Stimulated activated naive CD4-positive, alpha-beta T cell (primary cell): ENCODE data around the gene PDE9A.

Experiments
- DNase-seq, 6 experiments: peaks; one replicate each; lab custom pipeline; 2025; lab: John Stamatoyannopoulos, UW

The PDE9A gene

DNA sequence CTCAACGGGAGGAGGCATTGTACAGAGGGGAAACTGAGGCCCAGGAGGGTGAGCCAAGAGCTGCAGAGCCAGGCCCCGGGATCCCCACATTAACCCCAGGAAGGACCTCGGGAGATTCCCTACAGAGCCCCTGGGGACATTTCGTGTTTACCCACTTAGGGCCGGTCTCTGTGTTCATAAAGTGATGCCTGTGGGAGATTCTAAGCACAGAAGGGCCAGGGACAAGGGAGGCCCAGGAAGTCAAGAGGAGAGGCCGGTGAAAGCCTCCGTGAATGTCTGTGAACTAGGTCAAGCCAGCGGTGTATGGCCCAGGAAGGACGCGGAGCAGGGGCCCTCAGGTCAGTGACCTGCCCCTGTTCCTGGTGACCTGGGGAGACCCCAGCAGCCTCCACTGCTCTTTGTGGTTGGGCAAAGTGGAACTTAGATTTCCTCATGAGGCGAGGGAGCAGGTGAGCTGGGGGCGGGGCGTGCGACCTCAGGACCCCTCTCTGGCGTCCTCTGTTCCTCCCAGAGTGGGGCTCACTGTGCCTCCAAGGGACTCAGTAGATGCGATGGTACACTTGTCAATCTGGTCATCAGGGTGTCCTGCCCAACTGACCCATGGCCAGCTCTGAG lies 34.9 kb downstream of the PDE9A start:
- DNase-seq, result no peak

DNA sequence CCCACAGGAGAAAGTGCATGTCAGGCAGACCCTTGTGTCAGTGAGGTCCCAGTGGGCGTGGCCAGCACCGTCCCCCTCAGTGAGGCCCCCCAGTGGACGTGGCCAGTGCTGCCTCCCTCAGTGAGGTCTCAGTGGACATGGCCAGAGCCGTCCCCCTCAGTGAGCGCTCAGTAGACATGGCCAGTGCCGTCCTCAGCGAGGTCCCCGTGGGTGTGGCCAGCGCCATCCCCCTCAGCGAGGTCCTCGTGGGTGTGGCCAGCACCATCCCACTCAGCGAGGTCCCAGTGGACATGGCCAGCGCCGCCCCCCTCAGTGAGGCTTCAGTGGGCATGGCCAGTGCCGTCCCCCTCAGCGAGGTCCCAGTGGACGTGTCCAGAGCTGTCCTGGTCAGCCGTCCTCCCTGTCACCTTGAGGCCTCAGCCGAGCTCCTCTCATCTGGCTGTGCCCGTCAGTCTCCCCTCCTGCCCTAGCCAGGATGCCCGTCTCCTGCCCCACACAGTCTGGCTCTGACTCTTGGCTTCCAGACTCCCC lies 35.5 kb downstream of the PDE9A start:
- no peak for DNase-seq

DNA sequence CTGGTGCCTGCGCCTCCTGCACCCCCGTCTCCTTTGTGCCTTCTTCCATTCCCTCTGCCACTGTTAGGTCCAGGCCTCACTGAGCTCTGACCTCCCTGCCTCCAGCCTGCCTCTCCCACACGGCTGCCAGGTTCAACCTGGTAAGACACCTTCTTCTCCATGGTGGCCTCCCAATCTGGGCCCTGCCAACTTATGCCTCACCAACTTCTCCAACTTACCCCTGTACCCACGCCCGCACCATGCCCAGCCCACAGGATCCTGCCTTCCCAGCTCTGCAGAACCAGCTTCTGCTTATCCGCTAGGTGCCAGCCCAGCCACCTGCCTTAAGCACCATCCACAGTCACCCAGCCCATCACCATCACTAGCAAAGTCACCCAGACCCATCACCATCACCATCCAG lies 37.2 kb downstream of the PDE9A start:
- DNase-seq, result no peak

DNA sequence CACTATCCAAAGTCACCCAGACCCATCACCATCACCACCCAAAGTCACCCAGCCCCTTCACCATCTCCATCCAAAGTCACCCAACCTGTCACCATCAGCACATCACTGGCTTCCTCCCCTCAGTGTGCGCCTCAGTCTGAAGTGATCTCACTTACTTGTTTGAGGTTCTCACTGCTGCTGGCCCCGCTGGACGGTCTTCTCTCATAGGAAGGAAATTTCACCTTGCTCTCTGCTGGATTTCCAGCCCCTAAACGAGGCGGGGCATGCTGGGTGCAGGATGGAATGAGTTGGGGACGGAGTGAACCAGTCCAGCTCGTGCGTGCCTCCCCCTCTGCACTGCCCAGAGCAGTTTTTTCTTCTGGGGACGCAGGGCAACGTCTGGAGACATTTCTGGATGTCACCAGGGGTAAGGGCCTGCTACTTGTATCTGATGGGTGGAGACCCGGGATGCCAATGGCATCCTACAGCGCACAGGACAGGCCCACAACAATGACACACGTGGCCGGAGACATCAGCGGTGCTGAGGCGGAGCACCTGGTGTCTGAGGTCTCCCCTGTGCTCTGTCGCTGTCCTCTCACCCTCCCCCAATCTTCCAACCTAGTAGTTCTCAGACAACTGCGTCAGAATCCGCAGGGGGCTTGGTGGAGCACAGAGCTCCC lies 38.6 kb downstream of the PDE9A start:
- DNase-seq, result no peak

DNA sequence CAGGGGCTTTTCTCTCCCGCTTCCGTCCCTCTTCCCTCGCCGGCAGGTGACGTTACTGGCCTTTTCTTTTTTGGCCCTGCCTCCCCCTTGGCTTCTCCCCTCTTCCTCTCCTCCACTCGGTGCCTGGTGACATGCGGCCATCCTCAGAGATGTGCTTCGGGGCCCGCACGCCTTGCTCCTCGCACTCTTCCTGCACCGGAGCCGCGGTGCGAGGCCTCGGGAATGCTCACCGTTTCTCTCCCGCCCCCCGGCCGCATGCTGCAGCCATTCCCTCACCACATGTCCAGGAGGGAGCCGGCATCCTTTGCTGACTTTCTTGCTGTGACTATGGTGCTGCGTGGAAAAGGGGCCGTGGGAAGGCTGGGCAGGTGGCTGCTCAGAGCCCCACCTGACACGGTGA lies 39.3 kb downstream of the PDE9A start:
- no peak for DNase-seq

DNA sequence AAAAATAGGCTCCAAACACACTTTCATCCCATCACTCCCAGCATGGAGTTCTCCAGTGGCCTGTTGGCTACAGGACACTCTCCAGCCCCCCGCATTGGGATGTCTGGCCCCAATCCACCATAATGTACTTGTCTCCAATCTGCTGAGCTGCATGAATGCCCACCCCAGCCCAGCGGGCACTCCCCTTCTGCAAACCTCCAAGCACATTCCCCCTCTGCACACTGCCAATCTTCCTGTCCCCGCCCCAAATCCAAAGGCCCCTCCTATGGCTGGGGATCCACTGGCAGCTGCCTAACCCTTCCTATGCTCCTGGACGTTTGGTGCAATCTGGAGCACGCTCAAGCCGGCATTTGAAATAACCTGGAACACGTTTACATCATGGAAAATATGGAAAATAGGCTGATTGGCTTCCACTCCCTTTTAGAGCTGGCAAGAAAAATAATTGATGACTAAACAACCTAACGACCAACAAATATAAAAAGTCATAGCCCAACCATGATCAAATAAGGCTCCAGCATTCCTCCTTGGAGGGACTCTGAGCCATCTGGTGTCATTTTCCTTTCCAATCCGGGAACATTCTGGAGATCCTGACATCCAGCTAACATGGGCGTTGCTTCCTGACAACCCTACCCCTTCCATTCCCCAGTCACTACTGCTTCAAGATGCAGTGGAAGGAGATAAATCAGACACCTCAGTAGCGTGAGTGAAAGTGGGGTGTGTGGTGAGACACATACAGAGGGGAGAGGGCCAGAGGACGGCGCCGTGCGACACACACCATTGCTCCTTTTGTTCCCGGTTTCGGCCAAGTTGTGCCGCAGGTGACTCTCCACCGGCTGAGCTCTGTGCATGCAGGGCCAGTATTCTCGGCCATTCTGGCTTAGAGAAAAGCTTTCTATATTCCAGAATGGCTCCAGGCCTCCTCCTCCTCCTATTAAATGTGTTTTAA lies 41.6 kb downstream of the PDE9A start:
- no peak for DNase-seq

DNA sequence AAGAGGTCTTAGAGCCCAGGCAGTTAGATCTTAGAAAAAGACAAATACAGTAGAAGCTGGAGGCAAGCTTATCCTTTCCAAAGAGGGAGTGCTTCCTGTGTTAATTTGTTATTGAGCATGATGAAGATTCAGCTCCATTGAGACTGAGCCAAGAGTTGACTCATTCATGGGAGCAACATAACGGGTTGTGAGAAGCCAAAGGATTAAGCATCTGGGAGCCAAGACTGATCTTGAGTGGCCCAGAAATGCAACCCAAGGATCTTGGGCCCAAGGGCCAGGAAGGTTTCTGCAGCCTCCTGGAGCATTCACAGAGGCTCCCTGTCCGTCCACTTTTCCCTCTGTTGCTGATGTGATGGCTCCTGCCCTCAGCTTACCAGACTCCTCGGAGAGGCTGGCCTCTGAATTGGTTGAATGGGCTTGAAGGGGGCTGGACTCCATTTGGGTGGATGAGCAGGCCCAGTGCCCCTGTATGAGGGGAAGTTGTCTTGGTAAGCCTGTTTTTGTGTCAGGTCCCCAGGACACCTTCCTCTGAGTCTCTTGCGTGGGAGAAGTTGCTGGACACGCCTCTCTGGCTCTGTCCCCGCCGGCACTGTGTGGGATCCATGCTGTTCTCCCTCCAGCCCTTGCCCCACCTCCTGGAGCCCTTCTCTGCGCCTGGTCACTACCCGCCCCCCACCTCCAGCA lies 42.4 kb downstream of the PDE9A start:
- no peak for DNase-seq

DNA sequence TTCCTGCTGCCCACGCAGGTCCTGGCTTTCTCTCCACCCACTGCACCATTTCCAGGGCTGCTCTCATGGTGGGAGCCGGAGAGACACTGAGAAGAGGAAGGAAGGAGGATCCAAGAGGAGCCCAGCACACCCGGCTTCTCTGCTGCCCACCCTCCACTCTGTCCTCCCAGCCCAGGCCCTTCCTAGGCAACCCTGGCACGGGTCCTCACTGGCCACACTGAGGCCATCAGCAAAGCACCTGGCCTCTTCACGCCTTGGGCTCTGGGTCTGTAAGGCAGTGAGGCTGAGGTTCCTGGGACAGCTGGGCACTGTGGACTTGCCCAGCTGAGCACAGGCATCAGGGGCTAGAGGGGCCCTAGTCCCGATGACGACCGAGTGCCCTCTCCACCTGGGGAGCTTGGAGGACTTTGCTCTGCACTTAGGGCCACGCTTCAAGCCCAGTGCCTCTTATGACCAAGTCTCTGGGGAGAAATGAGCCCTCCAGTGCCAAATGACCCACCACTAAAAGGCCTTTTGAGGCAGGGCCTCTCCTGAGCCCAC lies 43.1 kb downstream of the PDE9A start:
- no peak for DNase-seq

DNA sequence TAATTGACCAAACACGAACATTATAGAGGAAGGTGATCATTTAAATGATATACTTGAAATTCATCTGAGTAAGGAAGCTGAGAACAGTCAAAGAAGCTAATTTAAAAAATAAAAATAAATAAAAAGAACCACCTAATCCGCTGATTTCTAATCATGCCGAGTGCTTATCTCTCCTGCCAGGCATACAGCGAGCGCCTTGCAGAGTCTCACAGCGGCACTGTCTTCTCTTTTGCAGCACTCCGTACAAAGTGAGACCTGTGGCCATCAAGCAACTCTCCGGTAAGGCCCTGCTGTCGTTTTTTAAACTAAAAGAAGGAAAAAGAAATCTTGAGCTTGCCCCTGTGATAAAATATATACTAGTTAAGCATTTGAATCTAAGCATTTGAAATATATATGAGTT lies 45.3 kb downstream of the PDE9A start:
- DNase-seq, result no peak

DNA sequence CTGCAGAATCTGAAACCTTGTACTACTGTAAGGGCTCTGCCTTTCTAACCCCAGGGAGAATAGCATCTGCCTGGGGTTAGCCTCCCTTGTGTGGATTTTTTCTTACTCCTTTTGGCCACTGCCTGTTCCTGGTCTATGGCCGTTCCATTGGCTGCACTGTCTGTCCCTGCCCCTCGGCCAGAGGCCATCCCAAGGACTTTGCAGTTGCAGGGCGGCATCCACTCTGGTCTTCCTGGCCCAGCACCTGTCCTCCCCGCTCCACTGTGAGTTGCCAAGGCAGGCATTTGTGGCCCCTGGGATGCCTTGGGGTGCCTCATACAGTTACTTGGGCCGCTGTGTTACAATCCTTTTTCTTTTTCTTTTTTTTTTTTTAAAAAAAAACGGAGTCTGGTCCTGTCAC lies 45.8 kb downstream of the PDE9A start:
- DNase-seq, result no peak

DNA sequence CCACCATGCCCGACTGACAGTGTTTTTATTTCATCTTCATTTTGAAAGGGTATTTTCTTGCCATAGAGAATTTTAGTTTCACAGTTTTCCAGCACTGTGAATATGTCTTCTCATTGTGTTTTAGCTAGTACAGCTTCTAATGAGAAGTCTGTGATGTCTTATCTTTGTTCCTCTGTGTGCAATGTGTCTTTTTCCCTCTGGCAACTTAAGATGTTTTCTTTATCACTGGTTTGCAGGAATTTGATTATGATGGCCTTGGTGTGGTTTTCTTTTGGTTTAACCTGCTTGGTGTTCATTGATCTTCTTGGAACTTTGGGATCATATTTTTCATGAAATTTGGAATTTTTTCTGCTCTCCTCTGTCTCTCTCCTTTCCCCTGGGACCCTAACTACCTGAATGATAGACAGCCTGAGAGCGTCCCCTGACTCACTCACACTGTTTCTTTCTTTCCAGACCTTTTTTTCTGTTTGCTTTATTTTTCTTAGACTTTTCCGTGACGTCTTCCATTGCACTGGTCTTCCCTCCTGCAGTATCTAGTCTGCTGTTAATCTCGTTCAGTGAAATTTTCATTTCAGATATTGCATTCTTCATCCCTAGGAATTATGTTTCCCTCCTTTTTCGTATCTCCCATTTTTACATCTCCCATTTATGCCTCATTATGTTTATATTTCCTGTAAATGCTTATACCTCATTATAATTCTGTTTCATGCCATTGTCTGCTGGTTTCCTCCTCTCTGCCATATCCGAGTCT lies 48.5 kb downstream of the PDE9A start:
- DNase-seq, result no peak

DNA sequence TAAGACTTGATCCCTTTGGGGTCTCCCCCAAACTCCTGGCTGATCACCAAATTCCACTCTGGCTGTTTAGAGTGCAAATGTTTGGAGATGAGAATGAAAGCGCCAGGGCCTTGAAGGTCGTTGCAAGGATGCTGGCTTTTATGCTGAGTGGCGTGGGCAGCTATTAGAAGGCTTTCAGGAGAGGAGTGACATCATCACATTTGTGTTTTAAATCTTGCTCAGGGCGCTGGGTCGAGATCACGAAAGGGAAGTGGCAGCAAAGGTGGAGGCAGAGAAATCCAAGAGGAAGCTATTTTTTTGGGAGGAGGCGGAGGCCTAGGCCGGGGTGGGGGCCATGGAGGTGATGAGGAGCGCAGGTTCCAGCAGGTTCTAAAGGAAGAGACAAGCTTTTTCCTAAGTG lies 49.3 kb downstream of the PDE9A start:
- no peak for DNase-seq

DNA sequence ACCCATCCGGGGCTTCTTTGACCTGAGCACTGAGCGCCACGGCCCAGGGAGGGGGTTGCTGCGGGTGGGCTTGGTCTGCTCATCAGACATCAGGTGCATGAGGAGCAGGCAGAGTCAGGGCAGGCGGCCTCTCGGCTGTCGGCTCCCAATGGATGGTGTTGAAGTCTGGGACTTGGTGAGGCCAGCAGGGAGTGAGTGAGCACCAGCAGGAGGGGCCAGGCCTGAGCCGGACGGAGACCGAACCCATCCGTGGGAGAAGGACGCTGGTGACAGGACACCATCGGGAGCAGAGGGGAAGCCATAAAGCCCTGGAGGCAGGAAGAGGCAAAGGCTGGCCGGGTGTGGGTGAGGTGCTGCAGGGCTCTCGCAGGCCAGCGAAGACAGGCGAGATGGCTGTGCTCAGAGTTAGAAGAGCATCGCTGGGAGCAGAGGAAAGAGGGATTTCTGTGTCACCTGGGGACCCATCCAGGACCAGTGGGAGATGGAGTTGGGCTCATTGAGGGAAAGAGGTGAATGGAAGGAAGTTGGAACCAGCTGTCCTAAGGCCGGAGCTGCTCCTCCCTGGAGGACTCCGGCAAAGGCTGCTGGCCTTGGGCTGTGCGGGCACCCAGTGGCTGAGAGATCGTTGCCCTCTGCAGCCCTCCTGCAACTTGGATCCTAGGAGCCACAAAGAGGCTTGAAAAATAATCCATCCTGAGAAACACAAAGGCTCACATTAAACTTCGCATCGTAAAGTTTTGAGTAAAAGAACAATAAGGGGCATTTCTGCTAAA lies 49.9 kb downstream of the PDE9A start:
- DNase-seq, result no peak

DNA sequence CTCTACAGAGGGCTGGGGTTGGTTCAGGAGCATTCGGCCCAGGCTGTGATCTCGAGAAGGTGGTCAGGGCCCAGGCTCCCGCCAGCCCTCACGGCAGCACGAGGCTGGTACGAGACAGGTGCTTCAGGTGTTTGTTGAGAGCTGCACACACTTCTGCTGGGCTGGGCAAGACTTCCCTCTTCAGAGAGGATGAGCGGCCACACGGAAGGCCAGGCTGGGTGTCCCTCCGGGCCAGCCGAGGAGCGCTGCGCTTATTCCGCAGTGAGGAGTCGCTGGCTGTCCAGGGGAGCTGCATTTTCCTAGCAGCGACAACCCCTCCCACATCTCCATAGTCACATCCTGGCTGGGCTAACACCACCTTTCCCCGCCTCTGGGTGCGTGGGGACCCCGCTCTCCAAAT lies 50.5 kb downstream of the PDE9A start:
- DNase-seq, result no peak

DNA sequence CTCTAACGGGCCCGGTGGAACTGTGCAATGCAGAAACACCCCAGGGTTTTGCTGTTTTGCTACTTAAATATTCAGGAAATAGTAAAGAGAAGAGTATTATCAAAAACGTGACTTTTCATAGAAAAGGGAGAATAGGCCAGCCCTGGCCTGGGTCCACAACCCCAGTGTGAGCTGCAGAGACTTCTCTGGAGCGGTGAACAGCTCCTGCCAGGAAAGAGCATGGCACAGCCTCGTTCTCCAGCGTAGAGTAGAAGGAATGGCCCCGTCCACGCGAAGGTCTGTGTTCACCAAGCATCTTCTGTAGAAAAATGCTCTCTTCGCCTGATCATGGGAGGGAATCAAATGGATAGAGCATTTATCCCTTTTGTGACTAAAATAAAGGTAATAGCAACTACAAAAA lies 51.4 kb downstream of the PDE9A start:
- no peak for DNase-seq

DNA sequence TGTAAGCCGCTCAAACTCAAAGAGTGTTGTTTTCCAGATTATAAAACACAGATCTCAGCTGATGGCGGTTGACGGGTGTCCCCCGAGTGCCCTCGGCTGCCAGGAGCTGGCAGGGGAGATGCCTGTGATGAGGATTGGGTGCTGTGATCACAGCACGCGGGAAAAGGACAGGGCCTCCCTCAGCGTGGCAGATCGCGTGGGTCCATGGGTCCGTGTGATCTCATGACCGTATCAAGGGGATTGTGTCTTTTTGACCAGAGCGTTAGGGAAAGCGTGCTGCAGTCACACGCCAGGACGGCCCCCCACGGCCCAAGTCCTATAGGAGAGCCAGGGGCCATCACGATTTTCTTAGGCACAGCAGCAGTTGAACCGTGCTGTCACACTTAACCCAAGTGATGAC lies 51.9 kb downstream of the PDE9A start:
- DNase-seq, result no peak

DNA sequence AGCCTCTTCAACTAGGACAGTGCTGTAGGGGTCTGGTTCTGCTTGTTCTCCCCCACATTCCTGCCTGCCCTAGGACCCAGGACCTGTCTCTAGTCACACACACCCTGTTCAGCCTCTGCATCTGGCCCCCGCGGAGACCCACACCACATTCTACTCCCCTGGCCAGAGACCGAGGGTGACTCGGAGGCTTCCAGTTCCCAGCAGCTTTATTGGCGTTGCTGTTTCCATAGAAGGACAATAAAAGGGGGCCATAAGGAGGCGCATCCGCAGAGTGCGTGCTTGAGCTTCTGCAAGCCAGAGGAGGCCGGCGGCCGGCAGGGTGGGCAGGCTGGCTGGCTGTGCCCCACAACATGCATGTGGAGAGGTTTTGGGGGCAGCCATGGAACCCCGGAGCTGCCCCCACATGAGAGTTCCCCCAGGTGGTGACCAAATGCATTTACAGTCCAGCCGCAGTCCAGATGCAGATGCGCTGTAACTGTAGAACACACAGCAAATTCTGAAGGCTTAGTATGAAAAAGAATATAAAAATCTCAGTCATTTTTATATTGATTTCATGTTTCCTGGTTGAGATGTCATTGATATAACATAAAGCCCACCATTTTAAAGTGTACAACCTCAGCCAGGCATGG lies 52.4 kb downstream of the PDE9A start:
- no peak for DNase-seq

DNA sequence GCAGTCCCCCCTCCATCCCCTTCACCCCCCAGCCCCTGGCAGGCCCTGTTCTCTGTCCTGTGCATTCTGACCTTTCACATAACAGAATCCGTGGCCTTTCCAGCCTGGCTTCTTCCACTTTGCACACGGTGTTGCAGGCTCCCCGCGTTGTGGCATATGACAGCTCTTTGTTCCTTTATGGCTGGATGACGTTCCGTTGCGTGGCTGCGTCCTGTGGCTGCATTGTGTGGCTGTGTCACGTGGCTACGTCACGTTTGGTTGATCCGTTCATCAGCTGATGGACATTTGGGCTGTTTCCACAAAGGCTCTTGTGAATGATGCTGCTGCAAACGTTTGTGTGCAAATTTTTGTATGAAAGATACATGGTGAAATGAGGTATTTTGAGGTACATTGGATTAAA lies 53.3 kb downstream of the PDE9A start:
- DNase-seq, result no peak

DNA sequence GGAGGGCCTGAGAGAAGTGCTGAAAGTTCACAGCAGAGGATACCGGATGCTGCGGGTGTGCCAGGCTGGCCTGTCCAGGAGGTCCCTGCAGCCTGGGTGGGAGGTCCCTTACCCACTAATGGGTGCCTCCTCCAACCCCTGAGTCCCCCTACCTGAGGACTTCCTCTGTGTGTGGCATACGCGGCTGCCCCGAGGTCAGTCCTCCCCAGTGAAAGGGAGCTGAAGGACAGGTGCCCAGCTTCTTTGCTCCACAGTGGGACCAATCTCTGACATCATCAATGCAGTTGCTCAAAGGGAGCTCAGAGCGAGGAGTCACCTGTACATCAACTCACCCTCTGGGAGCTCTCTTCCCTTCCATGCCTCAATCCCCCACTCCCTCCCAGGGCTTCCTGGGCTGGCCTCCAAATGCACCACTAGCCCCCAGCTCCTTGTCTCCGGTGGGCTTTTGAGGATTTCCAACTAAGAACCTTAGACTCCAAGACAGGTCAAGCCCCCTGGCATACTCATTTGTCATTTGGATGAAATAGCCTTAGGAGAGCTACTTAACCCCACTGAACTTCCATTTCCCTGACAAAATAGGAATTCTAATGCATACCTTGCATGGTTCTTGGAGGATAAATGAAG lies 53.9 kb downstream of the PDE9A start:
- DNase-seq, result no peak

DNA sequence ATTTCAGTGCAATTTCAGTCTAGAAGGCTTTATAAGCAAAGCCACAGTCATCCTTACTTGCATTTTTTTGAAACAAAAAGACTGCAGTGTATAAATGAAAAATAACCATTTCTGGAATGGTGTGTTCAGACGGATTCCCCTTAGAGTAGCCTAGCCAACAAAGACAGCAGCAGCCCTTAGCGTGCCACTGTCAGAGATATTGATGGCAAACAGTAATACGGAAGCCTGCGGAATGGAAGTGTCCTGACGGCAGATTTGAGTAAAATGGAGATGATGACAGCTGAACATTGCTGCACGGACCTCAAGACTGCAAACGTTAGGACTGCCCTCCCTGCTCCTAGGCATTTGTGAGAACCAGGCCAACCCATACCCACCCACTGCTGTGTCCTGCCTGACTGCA lies 54.7 kb downstream of the PDE9A start:
- DNase-seq, result no peak
